Liver (tissue), 9 donors: ENCODE measurements around the gene ADGRA3. TPM values are rescaled to one million over a fixed set of nuclear protein-coding genes. Genes with fewer than 3 reads are reported as not detected.

Experiments used
- DNase-seq: peaks from one replicate; pipeline ENCODE4 v3.0.0-alpha.2; 2017; ENCODE audit warnings: low spot score
- H3K27ac ChIP-seq, 2 donors: one replicate each; pipeline ENCODE4 v1.7.0; 2013; ENCODE audit warnings: inconsistent platforms in 2 of 2, low read length in 2 of 2, control low read depth in 1 of 2, low read depth in 1 of 2, mild to moderate bottlenecking in 1 of 2
- H3K27me3 ChIP-seq, 4 donors: one replicate each; pipeline versions ENCODE4 v1.6.1 to v1.7.0; 2013; ENCODE audit warnings: low read length in 3 of 4, inconsistent platforms in 1 of 4, mild to moderate bottlenecking in 1 of 4, moderate library complexity in 1 of 4; ENCODE audit not compliant: control insufficient read depth in 4 of 4, insufficient read depth in 4 of 4
- H3K36me3 ChIP-seq, 4 donors: one replicate each; pipeline versions ENCODE4 v1.6.1 to v1.7.0; 2013; ENCODE audit warnings: low read length in 3 of 4, mild to moderate bottlenecking in 3 of 4, low read depth in 1 of 4, moderate library complexity in 1 of 4; ENCODE audit not compliant: control insufficient read depth in 4 of 4, insufficient read depth in 3 of 4
- H3K4me1 ChIP-seq, 4 donors: one replicate each; pipeline versions ENCODE4 v1.6.1 to v1.7.0; 2013; ENCODE audit warnings: low read length in 3 of 4, mild to moderate bottlenecking in 3 of 4, moderate library complexity in 1 of 4; ENCODE audit not compliant: control insufficient read depth in 4 of 4, insufficient read depth in 4 of 4
- H3K4me3 ChIP-seq, 3 donors: one replicate each; pipeline versions ENCODE4 v1.6.1 to v1.7.0; 2013; ENCODE audit warnings: low read length in 3 of 3, control low read depth in 1 of 3, low read depth in 1 of 3, mild to moderate bottlenecking in 1 of 3
- H3K9ac ChIP-seq, 2 donors: one replicate each; pipeline ENCODE4 v1.7.0; 2013; ENCODE audit warnings: low read length in 2 of 2, mild to moderate bottlenecking in 2 of 2, moderate library complexity in 2 of 2, control low read depth in 1 of 2, low read depth in 1 of 2
- H3K9me3 ChIP-seq, 4 donors: one replicate each; pipeline versions ENCODE4 v1.6.1 to v1.7.0; 2013; ENCODE audit warnings: low read length in 3 of 4; ENCODE audit not compliant: control insufficient read depth in 4 of 4
- EGR1 ChIP-seq, 2 donors: IDR thresholded peaks; 2 replicates each; pipeline ENCODE4 v1.6.1; 2016 to 2018; ENCODE audit warnings: antibody characterized with exemption in 2 of 2, low read depth in 2 of 2
- FOXA1 ChIP-seq: IDR thresholded peaks from 2 replicates; pipeline ENCODE4 v1.6.1; 2016; ENCODE audit warnings: antibody characterized with exemption
- FOXA2 ChIP-seq: IDR thresholded peaks from 2 replicates; pipeline ENCODE4 v1.6.1; 2016; ENCODE audit warnings: antibody characterized with exemption
- GABPA ChIP-seq, 2 donors: IDR thresholded peaks in 1 of 2; conservative IDR thresholded peaks in 1 of 2; 2 replicates each; pipeline ENCODE4 v1.6.1; 2016; ENCODE audit warnings: antibody characterized with exemption in 2 of 2, mild to moderate bottlenecking in 1 of 2, moderate library complexity in 1 of 2
- HNF4A ChIP-seq, 2 donors: conservative IDR thresholded peaks; 2 replicates each; pipeline ENCODE4 v1.6.1; 2016; ENCODE audit warnings: antibody characterized with exemption in 2 of 2, mild to moderate bottlenecking in 2 of 2
- HNF4G ChIP-seq: IDR thresholded peaks from 2 replicates; pipeline ENCODE4 v1.6.1; 2016; ENCODE audit warnings: antibody characterized with exemption
- JUND ChIP-seq, 2 donors: IDR thresholded peaks; 2 replicates each; pipeline ENCODE4 v1.6.1; 2016; ENCODE audit warnings: antibody characterized with exemption in 2 of 2
- NR2F2 ChIP-seq: IDR thresholded peaks from 2 replicates; pipeline ENCODE4 v1.6.1; 2016; ENCODE audit warnings: antibody characterized with exemption
- RAD21 ChIP-seq, 2 donors: IDR thresholded peaks; 2 replicates each; pipeline ENCODE4 v1.6.1; 2016; ENCODE audit warnings: antibody characterized with exemption in 2 of 2, mild to moderate bottlenecking in 2 of 2
- REST ChIP-seq: IDR thresholded peaks from 2 replicates; pipeline ENCODE4 v1.6.1; 2016; ENCODE audit warnings: antibody characterized with exemption, mild to moderate bottlenecking
- RXRA ChIP-seq, 2 donors: IDR thresholded peaks; 2 replicates each; pipeline ENCODE4 v1.6.1; 2017 to 2018; ENCODE audit warnings: antibody characterized with exemption in 2 of 2, mild to moderate bottlenecking in 1 of 2
- SP1 ChIP-seq: IDR thresholded peaks from 2 replicates; pipeline ENCODE4 v1.6.1; 2018; ENCODE audit warnings: antibody characterized with exemption, mild to moderate bottlenecking
- TAF1 ChIP-seq: conservative IDR thresholded peaks from 2 replicates; pipeline ENCODE4 v1.6.1; 2016; ENCODE audit warnings: antibody characterized with exemption, mild to moderate bottlenecking
- YY1 ChIP-seq: IDR thresholded peaks from 2 replicates; pipeline ENCODE4 v1.6.1; 2016; ENCODE audit warnings: antibody characterized with exemption, mild to moderate bottlenecking
- ZBTB33 ChIP-seq: IDR thresholded peaks from 2 replicates; pipeline ENCODE4 v1.6.1; 2016; ENCODE audit warnings: antibody characterized with exemption
- WGBS: extraction: QIAGEN DNeasy Blood & Tissue Kit; methylation state at CpG from one replicate; pipeline ENCODE4 v1.1.7; 2013; 5-methylcytosine and 5-hydroxymethylcytosine counted together
- polyA plus RNA-seq, 2 donors: library from polyadenylated mRNA; stranded (reverse) in 1 of 2; unstranded in 1 of 2; fragments of 200-250 nt in 1 of 2; fragments of >200 nt in 1 of 2; fragmentation: Nextera tagmentation in 1 of 2; extraction: Ambion mirVana in 1 of 2; gene quantifications; one replicate each; pipeline versions ENCODE4 v1.2.1 to v1.2.3, GENCODE V29; 2013 to 2015
- total RNA-seq, 2 donors: library from RNA; depleted of rRNA; stranded (reverse); fragments of >200 nt; gene quantifications; one replicate each; pipeline ENCODE4 v1.2.3, GENCODE V29; 2014
- TF ChIP-seq, protein P1 (sequence below): IDR thresholded peaks from 2 replicates; pipeline ENCODE4 v1.6.1; 2016; ENCODE audit warnings: antibody characterized with exemption
- TF ChIP-seq, protein P2 (sequence below): IDR thresholded peaks from 2 replicates; pipeline ENCODE4 v1.6.1; 2016; ENCODE audit warnings: antibody characterized with exemption
- TF ChIP-seq, protein P3 (sequence below): fragments of 150-350 bp; IDR thresholded peaks from 2 replicates; pipeline ENCODE4 v1.5.1; 2017; ENCODE audit warnings: improper control_type of control experiment, low read depth, low read length; ENCODE audit not compliant: missing input control
- donor health status: healthy.
- donor health status: healthy.
- donor health status: healthy.
- donor health status: healthy.
- donor health status: healthy.

Gene ADGRA3
- total and polyA plus RNA-seq, 4 donors, result 15.2 to 239 (median 32.6) TPM

DNA sequence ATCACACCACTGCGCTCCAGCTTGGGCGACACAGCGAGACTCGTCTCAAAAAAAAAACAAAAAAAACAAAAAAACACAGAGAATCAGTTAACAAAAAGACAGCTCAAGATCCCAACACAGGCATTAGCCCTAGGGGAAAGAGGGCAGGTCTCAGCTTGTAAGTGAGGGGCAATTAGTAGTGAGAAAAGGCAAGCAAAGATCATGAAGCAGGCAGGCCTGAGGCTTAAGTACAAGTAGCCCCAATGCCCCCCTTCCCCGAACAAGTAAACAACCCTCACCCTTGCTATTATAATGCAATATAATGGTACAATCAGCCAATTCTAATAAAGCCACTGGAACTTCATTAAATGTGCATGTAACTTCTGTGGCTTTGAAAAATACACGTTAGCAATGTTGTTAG, 17.0 kb downstream of the ADGRA3 start:
- H3K27me3 ChIP-seq, result no peaks in the 10 kb centered on the region
- peaks cover 3 to 23% (median 10%) of the 10 kb centered on the region in 4 donors for H3K4me1 ChIP-seq
- 78% methylated on average over 6 of the region's 6 CpGs for WGBS
- H3K9me3 ChIP-seq, result no peaks in the 10 kb centered on the region
- no peak overlapping the region for H3K4me3 ChIP-seq
- no peak overlapping the region for H3K27ac ChIP-seq
- TF ChIP-seq EGR1 (IDR thresholded peaks at IDR 0.05; ENCODE audit: low read depth in 2 of 2), result no peak
- no peak for TF ChIP-seq HNF4G
- no peak for TF ChIP-seq FOXA1
- no peak for TF ChIP-seq RXRA (IDR thresholded peaks at IDR 0.05)
- TF ChIP-seq TAF1, result no peak
- no peak for TF ChIP-seq GABPA (IDR thresholded peaks at IDR 0.05 in 1 of 2, conservative IDR thresholded peaks at IDR 0.05 in 1 of 2)
- TF ChIP-seq, protein P1, sequence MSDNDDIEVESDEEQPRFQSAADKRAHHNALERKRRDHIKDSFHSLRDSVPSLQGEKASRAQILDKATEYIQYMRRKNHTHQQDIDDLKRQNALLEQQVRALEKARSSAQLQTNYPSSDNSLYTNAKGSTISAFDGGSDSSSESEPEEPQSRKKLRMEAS, result no peak
- no peak for TF ChIP-seq ZBTB33
- no peak for TF ChIP-seq RAD21 (IDR thresholded peaks at IDR 0.05)
- TF ChIP-seq, protein P2, sequence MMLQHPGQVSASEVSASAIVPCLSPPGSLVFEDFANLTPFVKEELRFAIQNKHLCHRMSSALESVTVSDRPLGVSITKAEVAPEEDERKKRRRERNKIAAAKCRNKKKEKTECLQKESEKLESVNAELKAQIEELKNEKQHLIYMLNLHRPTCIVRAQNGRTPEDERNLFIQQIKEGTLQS, result no peak
- no peak for TF ChIP-seq FOXA2
- TF ChIP-seq, protein P3, sequence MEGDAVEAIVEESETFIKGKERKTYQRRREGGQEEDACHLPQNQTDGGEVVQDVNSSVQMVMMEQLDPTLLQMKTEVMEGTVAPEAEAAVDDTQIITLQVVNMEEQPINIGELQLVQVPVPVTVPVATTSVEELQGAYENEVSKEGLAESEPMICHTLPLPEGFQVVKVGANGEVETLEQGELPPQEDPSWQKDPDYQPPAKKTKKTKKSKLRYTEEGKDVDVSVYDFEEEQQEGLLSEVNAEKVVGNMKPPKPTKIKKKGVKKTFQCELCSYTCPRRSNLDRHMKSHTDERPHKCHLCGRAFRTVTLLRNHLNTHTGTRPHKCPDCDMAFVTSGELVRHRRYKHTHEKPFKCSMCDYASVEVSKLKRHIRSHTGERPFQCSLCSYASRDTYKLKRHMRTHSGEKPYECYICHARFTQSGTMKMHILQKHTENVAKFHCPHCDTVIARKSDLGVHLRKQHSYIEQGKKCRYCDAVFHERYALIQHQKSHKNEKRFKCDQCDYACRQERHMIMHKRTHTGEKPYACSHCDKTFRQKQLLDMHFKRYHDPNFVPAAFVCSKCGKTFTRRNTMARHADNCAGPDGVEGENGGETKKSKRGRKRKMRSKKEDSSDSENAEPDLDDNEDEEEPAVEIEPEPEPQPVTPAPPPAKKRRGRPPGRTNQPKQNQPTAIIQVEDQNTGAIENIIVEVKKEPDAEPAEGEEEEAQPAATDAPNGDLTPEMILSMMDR, result no peak
- no peak for TF ChIP-seq YY1
- TF ChIP-seq SP1, result no peak
- no peak for TF ChIP-seq JUND (IDR thresholded peaks at IDR 0.05)
- no peak for TF ChIP-seq HNF4A (conservative IDR thresholded peaks at IDR 0.05)
- H3K36me3 ChIP-seq, result no peaks in the 10 kb centered on the region
- DNase-seq, result no peak
- H3K9ac ChIP-seq, result no peak overlapping the region

GRCh38 chr4:22496165-22496813, 19.6 kb downstream of the ADGRA3 start:
- no peak overlapping the region for H3K27ac ChIP-seq
- no peak overlapping the region for H3K4me3 ChIP-seq
- no peak for DNase-seq
- H3K4me1 ChIP-seq, result peaks cover 3 to 22% (median 9%) of the 10 kb centered on the region in 4 donors
- 86% methylated on average over 6 of the region's 6 CpGs for WGBS
- no peak overlapping the region for H3K9ac ChIP-seq
- H3K36me3 ChIP-seq, result no peaks in the 10 kb centered on the region
- no peaks in the 10 kb centered on the region for H3K9me3 ChIP-seq
- no peaks in the 10 kb centered on the region for H3K27me3 ChIP-seq
- TF ChIP-seq, protein P3, result no peak
- TF ChIP-seq HNF4G, result no peak
- TF ChIP-seq, protein P1, result no peak
- no peak for TF ChIP-seq FOXA1
- TF ChIP-seq RXRA (IDR thresholded peaks at IDR 0.05), result no peak
- TF ChIP-seq TAF1, result no peak
- TF ChIP-seq, protein P2, result no peak
- TF ChIP-seq RAD21 (IDR thresholded peaks at IDR 0.05), result no peak
- TF ChIP-seq JUND (IDR thresholded peaks at IDR 0.05), result no peak
- no peak for TF ChIP-seq REST
- TF ChIP-seq ZBTB33, result no peak
- no peak for TF ChIP-seq SP1
- TF ChIP-seq NR2F2, result no peak
